ENCODE results near the gene MYLK.
"Not testable (repeated sequence)": the region's sequence is repeated elsewhere in the genome, so short reads cannot be mapped to it uniquely, and the experiment has no call there.

MYLK gene

DNA sequence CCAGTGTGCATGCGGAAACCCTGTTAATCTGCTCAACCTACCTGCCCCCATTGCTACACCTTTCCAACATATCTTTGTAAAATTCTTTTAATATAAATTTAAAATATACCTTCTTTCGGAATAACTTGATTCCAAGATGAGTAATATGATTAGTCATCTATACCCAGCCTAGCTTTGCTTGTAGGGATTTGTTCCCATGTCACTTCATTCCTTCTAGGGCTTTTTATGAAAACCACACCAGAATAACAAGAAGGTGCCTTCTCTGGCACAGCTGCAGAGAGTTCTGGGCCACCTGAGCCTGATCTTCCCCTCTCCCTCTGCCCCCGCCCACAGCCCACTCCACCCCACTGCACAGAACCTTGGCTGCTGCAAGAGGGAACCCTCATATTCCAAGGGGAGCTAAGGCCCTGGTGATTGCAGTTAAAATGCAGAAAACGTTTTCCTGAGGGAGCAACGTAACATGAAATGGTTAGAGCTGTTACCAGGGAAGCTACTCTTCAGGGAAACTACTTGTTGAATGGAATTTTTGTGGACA lies 260.7 kb downstream of the MYLK start:
- DNase-seq (ENCODE audit: low read depth) = no peak

DNA sequence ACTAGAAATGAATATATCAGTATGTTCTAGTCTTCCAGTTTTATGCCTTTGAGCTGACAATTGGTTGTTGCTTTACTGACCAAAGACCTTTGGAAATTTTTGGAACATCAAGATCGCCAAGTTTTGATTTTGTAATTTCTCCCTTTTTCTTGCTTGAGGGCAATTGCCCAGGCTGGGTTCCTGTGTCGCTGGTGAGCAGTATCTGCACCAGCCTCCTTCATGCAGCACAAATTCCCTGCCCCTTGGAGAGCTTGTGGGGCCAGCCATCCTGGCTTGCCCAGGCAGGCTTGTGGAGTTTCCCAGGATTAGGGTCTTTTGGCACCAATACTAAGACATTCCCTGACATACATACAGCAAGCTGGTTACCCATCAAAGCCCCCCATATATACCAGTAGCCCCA lies 261.4 kb downstream of the MYLK start:
- no peak for DNase-seq (ENCODE audit: low read depth)

DNA sequence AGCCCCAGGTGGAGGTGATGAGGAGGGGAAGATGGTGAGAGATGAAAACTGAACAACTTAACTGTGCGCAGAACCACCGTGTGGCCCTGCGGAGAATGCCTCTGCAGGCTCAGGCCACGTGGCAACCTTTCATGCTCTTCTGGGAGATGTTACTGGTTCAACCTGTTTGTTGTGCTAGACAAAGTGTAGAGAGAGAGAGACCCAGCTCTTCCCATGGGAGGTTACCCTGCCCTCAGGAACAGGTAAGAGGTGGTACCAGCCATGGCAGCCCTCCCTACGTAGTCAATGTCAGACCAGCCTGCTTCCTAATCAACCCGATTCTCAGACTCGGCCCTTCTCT lies 262.3 kb downstream of the MYLK start:
- no peak for DNase-seq (ENCODE audit: low read depth)

DNA sequence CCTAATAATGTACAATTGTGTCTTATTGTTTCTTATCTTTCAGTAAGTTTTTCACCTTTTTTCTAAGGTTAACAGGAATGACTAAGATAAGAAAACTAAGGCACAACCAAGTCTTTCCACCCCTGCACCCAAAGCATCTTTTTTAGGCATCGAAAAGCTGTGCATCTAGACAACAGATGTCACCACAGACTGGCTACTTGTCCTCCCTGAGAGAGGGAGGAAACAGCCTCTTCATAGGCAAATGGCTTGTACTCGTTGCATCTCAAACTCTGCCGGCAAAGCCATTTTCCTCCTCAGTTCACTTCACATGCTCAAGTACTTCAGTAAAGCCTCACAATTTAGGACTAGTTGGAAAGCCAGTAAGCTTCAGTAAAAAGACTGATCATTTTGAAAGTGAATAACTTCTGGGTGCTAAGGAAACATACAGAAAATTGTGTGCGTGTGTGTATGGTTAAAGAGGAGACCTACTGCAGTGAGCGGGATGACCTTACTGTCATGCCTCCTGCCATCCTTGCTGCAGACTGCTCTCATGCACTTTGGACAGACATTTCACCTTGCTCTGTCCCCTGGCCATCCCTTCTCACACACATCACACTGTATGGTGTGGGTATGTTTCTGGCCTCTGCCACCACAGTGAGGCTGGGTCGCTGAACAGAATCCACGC lies 262.8 kb downstream of the MYLK start:
- DNase-seq (ENCODE audit: low read depth) = no peak

DNA sequence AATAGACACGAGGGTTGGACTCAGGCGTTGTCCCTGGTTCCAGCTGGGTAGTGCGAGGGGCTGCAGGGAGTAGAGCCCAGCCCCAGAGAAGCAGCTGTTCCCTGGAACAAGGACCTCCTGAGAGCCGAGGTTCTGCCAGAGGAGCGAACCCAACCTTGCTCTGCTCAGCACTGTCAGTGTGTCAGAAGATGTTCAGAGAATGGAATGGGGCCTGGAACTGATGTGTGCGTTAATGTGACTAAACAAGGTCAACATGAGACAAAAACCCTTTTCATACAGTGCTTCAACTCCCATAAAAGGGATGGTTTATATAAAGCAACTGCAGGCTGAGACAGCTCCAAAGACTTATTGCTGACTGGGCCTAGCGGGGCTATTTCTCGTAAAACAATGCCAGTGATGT lies 263.8 kb downstream of the MYLK start:
- DNase-seq (ENCODE audit: low read depth) = no peak

DNA sequence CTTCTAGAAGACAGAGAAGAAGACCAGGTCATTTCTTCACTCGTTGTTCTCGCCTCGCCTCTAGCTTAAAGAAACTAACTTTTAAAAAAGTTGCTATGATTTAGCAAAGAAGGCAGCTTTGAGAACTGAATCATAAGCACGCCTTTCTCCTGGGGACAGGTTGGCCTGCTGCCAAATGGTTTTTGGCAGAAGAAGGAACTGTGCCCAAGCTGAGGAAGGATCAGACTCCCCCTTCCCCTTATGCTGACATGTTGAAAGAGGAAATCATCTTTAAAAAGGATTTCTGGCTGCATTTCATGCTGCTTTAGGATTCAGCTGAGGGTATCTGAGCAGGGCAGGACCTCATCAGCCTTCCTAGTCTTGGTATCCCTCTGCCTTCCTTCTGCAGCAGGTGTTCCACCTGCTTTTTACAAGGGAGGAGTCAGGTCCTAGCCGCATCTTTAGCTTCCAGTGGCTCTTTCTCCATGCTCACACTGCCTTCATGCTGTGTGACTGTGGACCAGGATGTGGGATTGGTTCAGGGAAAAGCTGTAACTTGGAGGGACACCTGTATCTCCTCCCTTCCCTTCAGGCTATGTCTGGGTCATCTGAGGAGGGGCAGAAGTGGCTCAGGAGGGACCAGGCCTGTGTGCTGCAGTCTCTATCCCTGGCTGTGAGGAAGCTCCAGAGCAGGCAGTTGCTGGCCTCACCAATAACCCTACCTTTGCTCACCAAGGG lies 265.2 kb downstream of the MYLK start:
- DNase-seq (ENCODE audit: low read depth) = no peak

DNA sequence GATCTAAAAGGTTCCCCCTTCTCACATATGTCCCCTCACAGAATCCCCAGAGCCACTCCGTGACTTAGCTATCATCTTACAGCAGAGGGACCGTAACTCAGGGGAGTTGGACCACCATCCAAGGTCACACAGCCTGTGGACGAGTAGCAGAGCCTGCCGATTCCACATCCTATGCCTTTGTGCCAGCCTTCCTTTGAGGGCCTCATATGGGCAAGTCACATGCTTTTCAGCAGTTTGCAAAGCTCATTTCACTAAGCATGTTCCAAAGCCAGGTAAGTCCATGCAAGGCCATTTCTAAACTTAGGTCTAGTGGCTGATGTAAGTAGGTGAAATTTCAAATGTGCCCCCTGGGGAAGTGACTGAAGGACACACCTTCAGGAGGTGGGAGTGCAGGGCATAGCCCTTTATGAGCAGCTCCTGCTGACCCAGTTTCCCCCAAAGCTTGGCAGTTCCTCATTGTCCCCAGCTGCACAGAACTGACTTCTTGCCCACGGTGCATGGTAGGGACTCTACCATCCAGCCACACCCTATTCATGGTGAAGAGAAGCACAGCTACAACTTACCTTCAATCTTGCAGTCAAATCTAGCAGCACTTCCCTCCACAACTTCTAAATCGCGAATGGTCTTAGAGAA lies 265.9 kb downstream of the MYLK start:
- no peak for DNase-seq (ENCODE audit: low read depth)

DNA sequence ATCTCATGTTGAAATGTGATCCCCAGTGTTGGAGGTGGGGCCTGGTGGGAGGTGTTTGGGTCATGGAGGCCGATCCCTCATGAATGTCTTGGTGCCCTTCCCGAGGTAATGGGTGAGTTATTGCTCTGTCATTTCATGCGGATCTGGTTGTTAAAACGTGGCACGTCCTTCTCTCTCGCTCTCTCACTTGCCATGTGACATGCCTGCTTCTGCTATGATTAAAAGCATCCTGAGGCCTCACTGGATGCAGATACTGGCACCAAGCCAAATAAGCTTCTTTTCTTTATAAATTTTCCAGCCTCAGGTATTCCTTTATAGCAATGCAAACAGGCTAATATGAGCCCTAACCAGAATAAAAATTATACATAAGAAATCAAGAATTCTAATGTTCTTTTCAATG lies 267.5 kb downstream of the MYLK start:
- no peak for DNase-seq (ENCODE audit: low read depth)

DNA sequence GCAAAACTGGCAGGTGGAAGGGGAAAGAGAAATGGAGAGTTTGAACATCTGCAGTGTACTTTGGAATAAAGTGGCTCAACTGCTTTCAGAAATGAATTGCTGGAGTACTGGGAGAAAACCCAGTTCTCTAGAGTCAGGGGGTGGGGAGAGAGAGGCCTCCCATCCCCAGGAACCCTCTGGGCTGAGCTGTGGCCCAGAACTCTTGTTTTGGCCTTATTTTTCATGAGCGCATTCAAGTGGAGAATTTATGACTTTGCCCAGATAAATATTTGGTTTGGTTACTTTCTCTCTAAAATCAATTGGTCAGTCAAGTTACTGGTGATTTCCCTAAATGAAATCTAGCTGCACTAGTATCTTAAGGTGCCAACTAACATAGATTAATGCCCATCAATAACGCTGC lies 270.6 kb downstream of the MYLK start:
- no peak for DNase-seq (ENCODE audit: low read depth)

DNA sequence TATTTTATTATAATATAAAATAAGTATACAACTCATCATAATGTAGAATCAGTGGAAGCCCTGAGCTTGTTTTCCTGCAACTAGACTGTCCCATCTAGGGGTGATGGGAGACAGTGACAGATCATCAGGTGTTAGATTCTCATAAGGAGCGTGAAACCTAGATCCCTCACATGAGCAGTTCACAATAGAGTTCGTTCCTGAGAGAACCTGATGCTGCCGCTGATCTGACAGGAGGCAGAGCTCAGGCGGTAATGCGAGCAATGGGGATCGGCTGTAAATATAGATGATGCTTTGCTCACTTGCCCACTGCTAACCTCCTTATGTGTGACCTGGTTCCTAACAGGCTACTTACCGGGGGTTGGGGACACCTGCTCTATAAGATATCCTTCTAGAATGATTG lies 272.5 kb downstream of the MYLK start:
- not testable (repeated sequence) for DNase-seq (ENCODE audit: low read depth)

DNA sequence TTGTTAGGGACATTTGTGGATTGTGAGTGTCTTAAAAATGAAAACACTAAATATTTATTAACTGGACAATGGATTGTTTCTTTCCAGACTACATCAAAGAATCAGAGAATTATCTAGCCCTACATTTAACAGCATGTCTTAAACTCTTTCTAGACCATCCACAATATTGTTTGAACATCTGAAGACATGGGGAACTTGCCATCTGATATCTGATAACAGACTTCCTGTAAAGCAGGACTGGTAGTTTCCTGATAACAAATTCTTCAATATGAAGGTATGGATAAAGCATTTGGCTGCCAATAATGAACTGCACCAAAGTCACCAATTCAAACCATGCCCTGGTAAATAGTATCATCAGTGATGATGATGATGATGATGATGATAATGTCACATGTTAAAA lies 273.1 kb downstream of the MYLK start:
- DNase-seq (ENCODE audit: low read depth) = no peak

DNA sequence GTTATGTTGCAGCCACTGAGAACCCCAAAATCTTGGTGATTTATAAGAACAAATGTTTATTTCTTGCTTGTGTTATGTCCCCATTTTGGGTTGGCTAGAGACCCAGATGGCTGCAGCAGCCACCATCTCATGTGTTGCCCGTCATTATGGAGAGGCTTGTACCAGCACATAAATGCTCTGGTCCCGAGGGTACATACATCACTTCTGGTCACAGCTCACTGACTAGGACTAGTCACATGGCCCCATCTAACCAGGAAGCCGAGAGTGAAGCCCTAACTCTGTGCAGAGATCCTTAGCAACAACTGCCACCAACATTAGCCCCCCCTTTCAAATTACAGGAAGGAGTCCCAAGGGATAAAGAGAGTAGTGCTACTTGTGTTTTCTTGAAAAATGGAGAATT lies 273.8 kb downstream of the MYLK start:
- DNase-seq (ENCODE audit: low read depth) = no peak

DNA sequence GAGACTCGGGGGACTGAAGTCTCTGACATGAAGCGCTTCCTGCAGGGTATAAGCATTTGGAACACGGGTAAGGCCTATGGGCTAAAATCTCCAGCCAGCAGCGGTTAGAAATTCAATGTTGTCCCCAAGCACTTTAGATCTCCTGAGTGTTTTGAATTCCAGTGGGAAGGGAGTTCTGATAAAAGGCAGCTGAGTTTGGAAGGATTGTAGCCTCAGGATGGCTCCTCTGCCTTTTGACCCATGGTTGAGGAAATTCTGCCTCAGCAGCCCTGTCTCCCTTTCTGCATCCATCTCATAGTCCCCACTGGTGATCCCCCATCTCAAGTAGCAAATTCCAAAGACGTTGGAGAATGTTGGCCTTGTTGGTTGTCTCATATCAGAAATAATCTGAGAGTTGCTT lies 275.1 kb downstream of the MYLK start:
- no peak for DNase-seq (ENCODE audit: low read depth)

DNA sequence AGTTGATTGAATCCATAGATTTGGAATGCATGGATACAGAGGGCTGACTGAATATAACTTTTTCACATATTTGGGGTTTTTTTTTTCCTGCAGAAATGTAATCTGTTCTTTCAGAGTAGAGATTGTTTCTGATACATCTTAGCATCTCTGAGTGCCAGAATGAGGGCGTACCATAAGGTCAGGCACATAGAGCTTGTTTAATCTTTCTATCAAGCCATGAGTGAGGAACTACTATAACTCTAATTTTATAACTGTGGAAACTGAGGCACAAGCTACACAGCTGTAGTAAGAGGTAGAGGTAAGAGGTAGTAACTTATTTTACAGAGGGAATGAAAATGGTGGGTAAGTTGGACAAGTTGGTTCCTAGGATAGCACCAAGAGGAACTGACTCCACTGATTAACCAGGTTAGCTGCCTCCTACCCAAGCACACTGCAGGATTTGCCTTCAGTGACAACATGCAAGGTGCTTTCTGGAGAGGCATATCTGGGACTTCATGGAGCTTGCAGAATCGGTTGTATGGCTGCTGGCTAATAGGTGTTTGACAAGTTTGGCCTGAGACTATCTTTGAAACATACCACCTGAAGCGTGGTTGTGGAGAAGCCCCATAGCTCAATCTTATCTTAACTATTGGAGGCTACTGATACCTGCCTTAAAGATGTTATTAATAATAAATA lies 275.7 kb downstream of the MYLK start:
- DNase-seq (ENCODE audit: low read depth) = no peak

DNA sequence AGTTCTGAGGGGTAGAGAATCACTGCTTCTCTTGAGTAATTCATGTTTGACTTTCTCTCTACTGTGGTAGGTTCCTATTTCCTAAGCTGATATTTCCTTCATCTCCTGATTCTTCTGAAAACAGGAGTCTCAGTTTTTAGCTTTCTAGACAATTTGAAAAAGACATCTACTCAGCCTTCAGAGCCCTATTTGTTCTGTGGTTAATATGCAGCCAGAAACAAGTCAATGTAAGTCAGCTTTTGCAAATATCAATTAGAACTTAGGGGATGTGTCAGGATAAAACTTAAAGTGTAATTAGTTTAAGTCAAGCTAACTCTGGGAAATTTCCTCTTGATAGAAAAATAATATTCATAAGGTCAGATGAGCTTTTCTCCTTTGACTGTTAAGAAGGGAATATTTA lies 277.6 kb downstream of the MYLK start:
- DNase-seq (ENCODE audit: low read depth) = no peak

DNA sequence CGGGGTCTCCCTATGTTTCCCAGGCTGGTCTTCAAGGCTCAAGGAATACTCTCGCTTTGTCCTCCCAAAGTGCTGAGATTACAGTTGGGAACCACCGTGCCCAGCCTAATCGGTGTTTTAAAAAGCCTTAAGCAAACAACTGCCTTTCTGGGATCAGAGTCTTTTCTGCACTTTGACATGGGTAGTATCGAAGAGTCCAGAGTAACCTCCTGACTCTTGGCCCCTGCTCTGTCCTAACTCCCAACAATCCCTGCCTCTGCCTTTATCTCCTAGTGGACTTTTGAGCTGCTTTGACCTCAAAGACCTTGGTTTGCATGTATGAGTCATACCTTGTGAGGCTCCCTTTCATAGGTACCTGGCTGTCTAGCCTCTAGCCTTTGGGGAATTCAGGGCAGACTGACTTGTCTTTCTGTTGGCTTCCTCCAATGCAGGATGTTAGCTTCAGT lies 278.3 kb downstream of the MYLK start:
- no peak for DNase-seq (ENCODE audit: low read depth)

DNA sequence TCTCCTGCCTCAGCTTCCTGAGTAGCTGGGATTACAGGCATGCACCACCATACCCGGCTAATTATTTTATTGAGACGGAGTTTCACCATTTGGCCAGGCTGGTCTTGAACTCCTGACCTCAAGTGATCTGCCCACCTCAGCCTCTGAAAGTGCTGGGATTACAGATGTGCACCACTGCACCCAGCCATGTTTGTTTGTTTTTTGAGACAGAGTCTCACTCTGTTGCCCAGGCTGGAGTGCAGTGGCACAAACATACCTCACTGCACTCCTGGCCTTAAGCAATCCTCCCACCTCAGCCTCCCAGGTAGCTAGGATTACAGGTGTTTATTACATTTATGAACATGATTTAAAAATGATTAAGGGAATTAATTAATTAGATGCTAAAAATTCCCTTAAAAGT lies 281.0 kb downstream of the MYLK start:
- not testable (repeated sequence) for DNase-seq (ENCODE audit: low read depth)

DNA sequence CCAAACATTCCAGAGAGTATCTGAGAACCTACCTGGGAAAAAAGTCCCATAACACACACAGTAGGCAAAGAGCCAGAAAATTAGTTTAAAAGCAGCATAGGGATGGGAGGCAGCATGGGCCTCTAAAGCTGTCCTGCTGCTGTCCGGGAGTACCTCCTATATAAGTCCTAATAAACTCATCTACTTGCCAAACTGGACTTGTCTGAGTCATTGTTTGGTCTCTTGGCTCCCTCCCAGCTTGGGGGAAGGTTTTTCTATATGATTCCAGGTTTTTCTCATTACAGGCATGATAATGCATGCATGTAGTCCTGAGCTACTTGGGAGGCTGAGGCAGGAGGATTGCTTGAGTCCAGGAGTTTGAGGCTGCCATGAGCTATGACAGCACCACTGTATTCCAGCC lies 281.8 kb downstream of the MYLK start:
- no peak for DNase-seq (ENCODE audit: low read depth)

DNA sequence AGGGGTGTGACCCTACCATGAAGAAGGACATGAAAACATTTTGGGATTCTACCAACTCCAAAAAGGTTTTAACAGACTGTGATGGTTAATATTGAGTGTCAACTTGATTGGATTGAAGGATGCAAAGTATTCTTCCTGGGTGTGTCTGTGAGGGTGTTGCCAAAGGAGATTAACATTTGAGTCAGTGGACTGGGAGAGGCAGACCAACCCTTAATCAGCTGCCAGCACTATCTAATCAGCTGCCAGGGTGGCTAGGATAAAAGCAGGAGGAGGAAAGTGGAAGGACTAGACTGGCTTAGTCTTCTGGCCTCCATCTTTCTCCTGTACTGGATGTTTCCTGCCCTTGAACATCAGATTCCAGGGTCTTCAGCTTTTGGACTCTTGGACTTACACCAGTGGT lies 283.3 kb downstream of the MYLK start:
- not testable (repeated sequence) for DNase-seq (ENCODE audit: low read depth)

DNA sequence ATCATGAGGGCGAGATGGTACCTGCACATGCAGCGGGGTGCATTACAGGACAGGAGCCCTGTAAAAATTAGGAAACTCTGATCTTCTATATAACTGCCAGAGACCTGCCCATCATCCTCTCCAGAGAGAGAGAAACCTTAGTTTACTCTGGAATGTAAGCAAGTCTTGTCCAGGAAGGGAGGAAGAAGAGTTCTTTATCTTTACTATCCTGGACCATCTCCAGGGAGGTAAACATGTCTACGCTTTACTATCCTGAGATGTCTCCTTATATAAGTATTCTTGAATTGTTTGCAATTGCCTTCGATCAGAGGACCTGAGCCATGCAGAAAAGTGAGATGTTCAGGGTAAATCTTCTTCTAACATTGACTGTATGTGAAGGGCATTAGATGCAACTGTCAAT lies 286.6 kb downstream of the MYLK start:
- DNase-seq (ENCODE audit: low read depth) = no peak

DNA sequence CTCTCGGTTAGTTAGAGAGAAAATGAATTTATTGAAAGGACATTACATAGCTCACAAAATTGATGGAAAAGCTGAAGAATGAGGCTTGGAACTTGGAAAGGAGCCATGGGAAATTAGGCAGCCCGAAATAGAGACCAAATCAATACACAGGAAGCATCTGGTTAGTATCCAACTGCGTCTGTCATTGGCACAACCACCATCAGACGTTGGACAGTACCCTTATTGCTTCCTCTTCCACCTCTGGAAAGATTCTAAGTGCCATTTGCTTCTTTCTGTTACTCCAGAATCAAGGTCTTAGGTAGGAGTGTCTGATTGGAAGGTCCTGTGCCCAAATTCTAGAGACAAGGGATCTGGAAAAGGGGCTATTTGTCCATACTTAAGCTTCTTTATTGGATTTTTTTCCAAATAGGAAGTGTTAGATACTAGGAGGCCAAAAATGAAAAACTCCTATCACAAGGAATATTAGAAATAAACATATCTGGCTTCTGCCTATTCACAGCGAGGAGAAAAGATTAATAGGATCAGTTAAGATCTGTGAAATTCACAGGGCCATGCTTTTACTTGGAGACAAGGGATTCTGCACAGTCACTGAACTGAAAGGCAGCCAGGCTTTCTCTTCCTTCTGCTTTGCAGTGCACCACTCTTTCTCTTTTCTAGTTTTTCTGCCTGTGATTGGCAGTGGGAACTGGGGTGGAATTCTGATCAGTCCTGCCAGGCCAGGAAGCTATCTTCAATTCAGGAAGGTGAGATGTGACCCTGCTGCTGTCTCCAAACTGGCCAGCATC lies 288.5 kb downstream of the MYLK start:
- DNase-seq (ENCODE audit: low read depth) = no peak

DNA sequence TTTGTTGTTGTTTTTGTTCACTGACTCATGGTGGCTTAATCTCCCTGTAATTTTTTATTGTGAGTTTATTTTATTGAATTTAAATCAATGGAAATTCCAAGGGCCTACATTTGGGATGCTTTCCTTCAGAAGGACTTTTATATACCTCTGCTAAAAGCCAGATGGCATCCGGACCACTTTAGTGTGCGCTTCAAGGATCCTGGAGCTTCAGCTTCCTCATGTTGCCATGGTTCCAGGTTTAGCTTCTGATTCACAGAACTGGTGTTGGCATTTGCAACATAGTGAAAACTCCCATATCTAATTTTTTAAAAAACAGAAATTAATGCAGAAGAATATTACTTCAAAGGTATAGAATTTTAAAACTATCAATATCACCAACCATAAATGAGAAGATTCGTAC lies 290.8 kb downstream of the MYLK start:
- DNase-seq (ENCODE audit: low read depth) = no peak

All from activated T-cell treated with anti-CD3 and anti-CD28 coated beads for 1 hour (primary cell).